Bronchial epithelial cell (primary cell): Measurements from ENCODE around the gene SP3. TPM values are rescaled to one million over a fixed set of nuclear protein-coding genes. Genes with fewer than 3 reads are reported as not detected.

Experiments
- DNase-seq: peaks from one replicate; pipeline ENCODE4 v3.0.0-alpha.2; 2010; ENCODE audit warnings: low read depth
- FAIRE-seq: peaks from 2 replicates; lab custom pipeline; 2011; peaks lifted over from hg19 to GRCh38; lab: Jason Lieb, UNC
- H3K27me3 ChIP-seq: 2 replicates; pipeline ENCODE4 v1.5.1; 2011; ENCODE audit warnings: low read length; ENCODE audit not compliant: control insufficient read depth, insufficient read depth
- H3K36me3 ChIP-seq: 2 replicates; pipeline ENCODE4 v1.5.1; 2011; ENCODE audit warnings: low read length; ENCODE audit not compliant: control insufficient read depth, insufficient read depth
- H3K4me3 ChIP-seq: 2 replicates; pipeline ENCODE4 v1.5.1; 2011; ENCODE audit warnings: mild to moderate bottlenecking, low read depth, low read length, control low read depth
- total RNA-seq: library from RNA; depleted of rRNA; stranded (reverse); fragments of >200 nt; gene quantifications from 2 replicates; pipeline ENCODE4 v1.2.1, GENCODE V29; 2014
- TF ChIP-seq, protein P1 (sequence below): IDR thresholded peaks from 2 replicates; pipeline ENCODE4 v1.5.1; 2011; ENCODE audit warnings: mild to moderate bottlenecking, moderate library complexity, low read length, control low read depth, inconsistent platforms; ENCODE audit not compliant: insufficient read depth, severe bottlenecking

The SP3 gene
- total RNA-seq, 1 donor from 2014 or later: 104 TPM

DNA sequence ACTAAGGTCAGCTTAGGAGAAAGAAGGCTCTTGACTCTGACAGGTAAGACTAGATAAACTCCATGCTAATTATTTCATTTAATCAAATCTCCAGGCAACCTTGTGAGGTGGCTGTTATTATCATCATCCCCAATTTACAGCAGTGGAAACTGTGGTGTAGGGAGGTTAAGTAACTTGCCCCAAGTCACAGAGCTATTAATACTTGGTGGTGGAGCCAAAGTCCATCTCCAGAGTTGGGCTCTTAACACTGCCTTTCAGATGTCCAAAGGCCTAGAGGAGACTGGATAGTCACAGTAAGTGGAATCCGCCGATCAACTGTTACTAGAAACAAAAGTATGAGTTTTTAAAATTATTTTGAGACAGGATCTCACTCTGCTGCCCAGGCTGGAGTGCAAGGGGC, 46.6 kb upstream of the SP3 start:
- DNase-seq (no peak), FAIRE-seq (no peak)
- Histone ChIP-seq H3K4me3 (no peak overlapping the region), H3K36me3 (no peaks in the 10 kb centered on the region), H3K27me3 (no peaks in the 10 kb centered on the region)
- TF ChIP-seq, protein P1, sequence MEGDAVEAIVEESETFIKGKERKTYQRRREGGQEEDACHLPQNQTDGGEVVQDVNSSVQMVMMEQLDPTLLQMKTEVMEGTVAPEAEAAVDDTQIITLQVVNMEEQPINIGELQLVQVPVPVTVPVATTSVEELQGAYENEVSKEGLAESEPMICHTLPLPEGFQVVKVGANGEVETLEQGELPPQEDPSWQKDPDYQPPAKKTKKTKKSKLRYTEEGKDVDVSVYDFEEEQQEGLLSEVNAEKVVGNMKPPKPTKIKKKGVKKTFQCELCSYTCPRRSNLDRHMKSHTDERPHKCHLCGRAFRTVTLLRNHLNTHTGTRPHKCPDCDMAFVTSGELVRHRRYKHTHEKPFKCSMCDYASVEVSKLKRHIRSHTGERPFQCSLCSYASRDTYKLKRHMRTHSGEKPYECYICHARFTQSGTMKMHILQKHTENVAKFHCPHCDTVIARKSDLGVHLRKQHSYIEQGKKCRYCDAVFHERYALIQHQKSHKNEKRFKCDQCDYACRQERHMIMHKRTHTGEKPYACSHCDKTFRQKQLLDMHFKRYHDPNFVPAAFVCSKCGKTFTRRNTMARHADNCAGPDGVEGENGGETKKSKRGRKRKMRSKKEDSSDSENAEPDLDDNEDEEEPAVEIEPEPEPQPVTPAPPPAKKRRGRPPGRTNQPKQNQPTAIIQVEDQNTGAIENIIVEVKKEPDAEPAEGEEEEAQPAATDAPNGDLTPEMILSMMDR: no peak

DNA sequence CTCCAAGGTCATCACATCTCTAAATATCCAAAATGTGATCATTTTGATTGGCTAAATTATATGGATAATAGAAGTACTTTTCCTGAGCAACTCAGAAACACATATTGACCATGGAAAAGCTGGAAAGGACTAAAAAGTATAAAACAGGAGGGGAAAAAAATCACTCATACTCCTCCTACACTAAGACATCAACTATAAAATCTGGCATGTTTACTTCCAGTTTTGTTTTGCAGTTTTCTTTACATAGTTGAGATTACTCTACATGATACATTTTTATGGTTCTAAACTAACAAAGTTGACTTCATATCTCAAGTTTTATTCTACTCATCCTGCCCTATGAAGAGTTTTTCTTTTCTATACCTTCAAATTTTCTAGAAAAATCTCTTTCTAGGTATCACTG, 46.0 kb upstream of the SP3 start:
- DNase-seq (no peak), FAIRE-seq (no peak)
- TF ChIP-seq, protein P1: no peak
- H3K4me3 ChIP-seq: no peak overlapping the region
- no peaks in the 10 kb centered on the region for H3K36me3 ChIP-seq
- H3K27me3 ChIP-seq: no peaks in the 10 kb centered on the region

DNA sequence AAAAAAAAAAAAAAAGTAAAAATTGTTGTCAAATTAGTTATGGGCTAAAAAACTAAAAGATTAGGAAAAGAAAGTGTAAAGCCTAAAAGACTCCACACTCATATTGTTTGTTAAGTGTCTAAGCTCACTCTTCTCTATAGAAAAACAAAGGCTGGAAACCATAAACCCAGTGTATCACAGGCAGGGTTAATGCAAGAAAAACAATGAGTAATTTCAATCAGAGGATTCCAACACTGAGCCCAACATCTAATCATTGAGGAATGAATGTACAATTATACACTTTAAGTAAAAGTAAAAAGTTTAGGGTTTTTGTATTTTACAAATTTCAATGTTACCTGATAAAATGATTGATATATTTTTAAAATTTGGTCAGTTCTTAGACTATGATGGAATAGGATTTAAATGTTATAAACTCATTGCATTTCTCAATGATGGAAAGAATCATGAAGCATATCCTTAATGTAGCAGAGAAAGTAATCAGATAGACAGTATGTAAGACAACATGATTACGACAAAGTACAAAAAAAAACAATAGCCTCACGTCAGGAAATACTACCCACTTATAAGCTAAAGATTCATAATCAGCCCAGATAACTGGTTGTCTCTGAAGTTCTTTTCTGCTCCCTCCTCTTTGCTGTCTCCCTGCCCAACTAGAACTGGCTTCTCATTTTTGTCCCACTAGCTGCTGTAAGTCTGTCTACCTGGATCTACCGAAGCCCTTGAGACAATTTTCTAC, 44.5 kb upstream of the SP3 start:
- TF ChIP-seq, protein P1: no peak
- H3K27me3 ChIP-seq: no peaks in the 10 kb centered on the region
- peak; percentile 13 for DNase-seq
- H3K4me3 ChIP-seq: no peak overlapping the region
- no peak for FAIRE-seq
- H3K36me3 ChIP-seq: no peaks in the 10 kb centered on the region

DNA sequence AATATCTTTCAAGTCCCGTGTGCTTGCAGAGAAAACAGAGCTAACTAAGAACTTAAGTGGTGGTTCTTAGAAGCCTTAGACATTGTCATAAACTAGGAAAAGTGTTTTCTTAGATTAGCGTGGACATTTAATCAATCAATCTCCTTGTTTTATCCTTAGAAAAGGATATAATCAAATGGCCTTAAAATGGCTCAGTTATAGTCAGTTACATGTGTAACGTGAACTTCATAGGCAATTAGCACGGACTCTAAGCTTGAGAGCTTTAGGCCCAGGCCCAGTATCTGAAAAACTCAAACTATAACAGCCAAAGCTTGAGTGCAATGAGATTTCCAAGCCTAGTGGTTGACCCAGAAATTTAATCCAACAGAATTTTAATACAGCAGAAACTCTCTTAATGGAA, 43.5 kb upstream of the SP3 start:
- Histone ChIP-seq H3K36me3 (no peaks in the 10 kb centered on the region), H3K4me3 (no peak overlapping the region), H3K27me3 (no peaks in the 10 kb centered on the region)
- FAIRE-seq (no peak), DNase-seq (no peak)
- TF ChIP-seq, protein P1: no peak

DNA sequence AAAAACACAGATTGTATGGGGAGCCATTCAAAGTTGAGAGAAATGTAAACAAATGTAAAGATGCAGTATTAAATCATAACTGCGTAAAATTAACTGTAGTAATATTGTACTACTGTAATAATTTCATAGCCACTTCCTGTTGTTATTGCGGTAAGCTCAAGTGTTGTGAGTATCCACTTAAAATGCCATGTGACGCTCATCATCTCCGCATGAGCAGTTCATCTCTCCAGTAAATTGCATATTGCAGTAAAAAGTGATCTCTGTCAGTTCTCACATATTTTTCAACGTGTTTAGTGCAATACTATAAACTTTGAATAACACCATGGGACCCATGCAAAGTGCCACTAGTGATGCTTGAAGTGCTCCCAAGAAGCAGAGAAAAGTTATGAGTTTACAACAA, 41.8 kb upstream of the SP3 start:
- H3K4me3 ChIP-seq: no peak overlapping the region
- FAIRE-seq (no peak), DNase-seq (no peak)
- no peaks in the 10 kb centered on the region for H3K27me3 ChIP-seq
- H3K36me3 ChIP-seq: no peaks in the 10 kb centered on the region
- TF ChIP-seq, protein P1: no peak
